GM18873 (cell line): ENCODE measurements around the gene CARTPT.

Experiments
- ATAC-seq: cut with Tn5 transposase; IDR thresholded peaks from one replicate; pipeline ENCODE4 v1.9.1; 2021; ENCODE audit warnings: mild to moderate bottlenecking, moderate library complexity, moderate number of reproducible peaks; ENCODE audit not compliant: unreplicated experiment, low FRiP score

The CARTPT gene

DNA sequence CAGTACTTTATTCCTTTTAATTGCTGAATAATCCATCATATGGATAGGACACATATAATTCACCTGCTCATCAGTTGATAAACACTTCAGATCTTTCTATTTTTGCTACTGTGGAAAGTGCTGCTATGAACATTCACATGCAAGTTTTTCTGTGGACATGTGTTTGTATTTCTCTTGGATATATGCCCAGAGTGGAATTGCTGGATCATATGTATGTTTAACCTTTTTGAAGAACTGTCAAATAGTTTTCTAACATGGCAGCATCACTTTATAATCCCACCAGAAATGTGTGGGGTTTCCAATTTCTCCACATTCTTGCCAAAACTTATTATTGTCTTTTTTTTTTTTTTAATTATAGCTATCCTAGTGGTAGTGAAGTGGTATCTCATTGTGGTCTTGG, 15.1 kb downstream of the CARTPT start:
- no peak for ATAC-seq

DNA sequence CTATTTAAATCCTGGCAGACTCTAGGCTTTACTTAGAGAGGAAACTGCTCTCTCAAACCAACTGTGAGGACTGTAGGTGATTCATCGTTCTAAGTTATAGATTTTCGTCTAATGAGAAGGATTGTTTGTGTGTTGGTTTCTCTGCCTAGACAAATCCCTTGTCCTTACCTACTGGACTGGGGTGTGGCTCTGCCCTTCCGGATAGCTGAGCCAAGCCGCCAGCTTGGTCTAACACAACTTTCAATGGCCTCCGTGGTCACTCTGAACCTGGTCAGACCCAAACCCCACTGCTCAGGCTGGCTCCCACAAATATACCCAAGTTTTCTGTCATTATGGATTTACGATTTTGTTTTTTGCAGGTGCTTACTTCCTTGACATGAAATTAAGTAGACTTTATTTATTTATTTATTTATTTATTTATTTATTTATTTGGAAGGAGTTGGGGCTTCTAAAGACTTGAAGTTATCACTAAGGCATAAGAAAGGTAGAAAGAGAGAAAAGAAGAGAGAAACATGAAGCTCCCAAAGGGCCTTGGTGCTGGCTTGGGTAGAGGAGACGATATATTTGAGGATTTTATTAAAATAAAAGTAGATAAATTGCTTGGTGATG, 19.0 kb downstream of the CARTPT start:
- no peak for ATAC-seq

DNA sequence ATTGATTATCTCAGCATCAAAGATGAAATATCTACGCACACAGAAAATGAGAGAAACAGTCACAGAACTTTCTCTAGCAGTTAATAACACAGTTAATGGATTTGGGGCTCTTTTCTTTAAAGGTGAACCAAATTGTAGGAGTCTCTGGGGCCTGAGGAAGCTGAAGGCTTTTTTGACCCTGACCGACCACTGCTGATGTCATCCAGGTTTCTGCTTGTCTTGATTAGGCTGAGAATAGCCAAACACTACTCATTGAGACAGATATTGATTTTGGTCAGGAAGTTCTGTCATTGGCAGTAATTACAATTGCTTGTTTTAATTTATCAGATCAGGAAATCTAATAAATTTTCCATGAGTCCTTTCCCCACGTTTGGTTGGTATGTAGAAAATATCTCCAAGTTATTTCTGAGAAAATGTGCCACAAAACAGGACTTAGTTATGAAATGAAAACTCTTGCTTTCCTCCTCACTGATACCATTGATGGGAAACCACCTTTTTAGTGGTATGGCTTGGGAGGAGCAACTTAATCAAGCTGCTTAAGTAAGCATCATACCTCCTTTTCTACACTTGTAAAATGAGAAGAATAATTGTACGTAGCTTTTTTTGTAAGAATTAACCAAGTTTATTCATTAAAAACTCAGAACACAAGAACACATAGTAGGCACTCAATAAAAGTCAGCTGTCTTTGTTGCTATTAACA, 19.7 kb downstream of the CARTPT start:
- no peak for ATAC-seq

DNA sequence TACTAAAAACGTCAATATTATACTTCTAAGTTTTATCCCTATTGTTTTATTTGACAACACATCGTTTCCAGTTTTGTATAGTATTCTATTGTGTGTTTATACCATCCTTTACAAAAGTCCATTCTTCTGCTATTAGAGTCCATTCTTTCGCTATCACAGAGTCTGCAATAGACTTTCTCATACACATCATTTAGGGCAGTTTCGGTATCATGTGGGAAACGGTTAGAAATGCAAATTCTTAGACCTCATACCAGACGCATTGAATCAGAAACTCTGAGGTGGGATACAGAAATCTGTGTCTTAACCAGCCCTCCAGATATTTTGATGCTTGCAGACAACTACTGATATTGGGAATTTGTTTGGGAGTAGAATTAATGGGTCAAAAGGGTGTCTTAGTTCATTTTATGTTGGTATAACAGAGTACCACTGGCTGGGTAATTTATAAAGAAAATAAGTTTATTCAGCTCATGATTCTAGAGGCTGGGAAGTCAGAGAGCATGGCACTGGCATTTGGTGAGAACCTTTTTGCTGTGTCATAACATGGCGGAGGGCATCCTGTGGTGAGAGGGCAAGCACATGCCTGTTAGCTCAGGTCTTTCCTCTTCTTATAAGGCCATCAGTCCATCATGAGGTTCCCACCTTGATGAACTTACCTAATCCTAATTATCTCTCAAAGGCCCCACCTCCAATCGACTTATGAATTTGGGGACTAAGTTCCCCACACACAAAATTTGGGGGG, 21.1 kb downstream of the CARTPT start:
- peak; percentile 98 for ATAC-seq

DNA sequence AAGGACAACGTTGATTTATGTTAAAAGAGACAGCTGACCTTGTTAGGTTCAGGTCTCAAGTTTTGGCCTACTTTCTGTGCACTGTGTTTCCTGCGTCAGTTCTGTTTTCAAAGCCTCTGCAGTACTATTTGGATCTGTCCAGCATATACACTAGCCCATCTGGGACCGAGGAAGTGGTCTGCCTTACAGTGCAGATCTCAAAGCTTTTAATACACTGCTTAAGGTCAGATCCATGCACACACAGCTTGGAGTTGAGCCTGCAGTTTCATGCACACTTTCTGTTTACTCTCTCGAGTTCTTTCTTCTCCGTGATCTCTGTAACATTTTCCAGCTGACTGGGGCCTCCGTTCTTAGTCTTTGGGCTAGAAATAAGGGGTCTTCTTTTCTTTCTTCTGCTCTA, 24.1 kb downstream of the CARTPT start:
- no peak for ATAC-seq

DNA sequence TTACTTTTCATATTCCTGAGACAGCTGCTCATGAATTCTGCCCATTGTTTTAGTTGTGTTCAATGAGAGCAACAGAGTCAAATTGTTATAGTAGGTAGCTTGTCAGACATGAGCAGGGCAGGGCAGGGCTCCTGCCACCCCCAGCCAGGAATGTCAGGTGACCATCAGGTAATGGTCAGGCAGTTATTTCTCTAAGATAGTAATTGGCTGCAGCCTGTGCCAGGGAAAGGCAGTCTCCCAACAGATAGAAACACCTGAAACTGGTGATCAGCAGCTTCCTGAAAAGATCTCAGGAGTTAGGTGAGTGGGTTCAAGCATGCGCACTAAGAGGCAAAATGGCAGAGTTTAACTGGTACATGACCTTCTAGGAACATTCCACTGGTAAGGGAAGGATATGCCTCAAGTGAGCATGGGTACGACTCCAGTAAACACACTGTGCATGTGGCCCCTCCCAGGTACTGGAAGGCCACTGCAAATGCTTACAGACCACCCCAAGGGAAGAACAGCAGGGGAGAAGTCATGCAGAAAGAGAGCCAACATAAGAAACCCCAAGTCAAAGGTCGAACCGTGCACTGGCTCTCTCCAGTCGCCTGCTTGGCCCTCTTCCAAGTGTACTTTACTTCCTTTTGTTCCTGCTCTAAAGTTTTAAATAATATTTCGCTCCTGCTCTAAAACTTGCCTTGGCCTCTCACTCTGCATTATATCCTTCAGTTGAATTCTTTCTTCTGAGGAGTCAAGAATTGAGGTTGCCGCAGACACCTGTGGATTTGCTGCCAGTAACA, 25.1 kb downstream of the CARTPT start:
- ATAC-seq = no peak

DNA sequence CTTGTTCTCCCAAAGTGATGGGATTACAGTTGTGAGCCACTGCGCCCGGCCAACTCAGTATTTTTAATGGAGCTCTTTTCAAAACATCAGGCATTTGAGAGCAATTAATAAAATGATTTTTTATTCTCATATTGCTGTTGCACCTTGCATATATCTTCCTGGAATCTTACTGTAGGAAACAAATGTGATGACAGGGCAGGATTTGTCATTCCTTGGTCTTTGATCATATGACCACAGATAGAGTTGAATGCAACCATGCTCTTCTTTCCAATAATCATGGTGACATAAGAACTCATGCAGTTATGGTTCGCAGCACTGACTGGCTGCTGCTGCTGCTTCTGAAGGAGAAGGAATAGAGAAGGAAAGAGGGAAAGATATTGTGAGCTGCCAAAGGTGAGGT, 28.1 kb downstream of the CARTPT start:
- no peak for ATAC-seq

DNA sequence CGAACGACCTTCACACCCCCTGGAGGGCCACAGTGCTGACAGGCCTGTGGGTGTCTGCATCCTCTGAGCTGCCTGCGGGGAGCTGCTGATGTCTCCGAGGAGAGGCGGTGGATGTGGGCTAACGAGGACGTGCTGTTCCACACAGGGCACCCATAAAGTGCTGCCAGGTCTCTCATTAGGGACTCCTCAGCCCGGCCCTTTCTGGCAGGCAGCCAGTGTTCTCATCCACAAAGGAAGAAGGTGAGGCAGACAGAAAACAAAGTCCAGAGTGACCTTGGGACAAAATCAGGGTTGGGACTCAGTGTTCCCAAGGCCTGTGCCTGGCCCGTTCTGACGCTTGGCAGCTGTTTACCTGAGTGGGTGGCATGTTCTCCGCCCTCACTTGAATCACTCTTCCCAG, 29.3 kb downstream of the CARTPT start:
- ATAC-seq = no peak

DNA sequence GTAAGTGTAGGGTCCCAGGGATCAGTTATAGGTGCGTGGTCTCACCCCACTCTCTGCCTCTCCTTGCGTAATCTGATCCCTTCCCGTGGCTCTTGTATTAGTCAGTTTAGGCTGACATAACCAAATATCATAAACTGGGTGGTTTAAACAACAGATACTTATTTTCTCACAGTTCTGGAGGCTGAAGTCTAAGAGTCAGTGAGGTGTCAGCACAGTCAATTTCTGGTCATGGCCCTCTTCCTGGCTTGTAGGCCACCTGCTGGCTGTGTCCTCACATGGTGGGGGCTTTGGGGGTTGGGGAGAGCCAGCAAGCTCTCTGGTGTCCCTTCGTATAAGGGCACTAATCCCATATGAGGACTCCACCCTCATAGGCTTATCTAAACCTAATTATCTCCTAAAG, 32.3 kb downstream of the CARTPT start:
- ATAC-seq = no peak

DNA sequence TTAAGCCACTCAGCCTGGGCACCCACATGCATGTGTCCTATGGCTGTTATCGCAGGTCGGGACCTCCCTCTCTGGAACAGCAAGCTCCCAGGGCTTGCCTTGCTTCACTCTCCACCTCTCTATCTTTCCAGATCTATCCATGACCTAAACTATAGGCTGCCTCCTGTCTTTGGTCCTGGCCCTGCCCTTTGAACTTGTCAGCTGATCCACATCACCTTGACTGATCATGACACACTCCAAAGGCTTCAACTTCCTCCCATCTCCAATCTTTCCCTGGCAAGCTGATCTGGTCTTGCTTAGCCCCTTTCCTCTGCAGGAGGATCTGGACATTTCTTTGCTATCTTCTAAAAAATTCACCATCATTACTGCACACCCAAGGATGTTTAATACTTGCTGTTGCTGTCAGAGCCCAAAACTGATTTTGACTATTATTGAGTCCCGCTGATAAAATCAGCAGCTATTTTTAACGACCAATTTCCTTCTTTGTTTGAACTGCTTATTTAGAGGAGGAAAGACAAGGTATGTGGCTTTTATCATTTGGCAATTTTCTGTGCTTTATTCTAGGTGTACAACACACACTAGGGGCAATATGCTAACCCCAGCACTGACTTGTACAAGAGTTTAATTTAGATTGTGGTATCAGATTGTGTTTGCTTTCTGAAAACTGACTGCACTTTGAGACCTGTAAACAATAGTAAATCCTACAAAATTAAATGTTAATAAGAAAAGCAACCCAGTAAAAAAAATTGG, 33.5 kb downstream of the CARTPT start:
- ATAC-seq = no peak

DNA sequence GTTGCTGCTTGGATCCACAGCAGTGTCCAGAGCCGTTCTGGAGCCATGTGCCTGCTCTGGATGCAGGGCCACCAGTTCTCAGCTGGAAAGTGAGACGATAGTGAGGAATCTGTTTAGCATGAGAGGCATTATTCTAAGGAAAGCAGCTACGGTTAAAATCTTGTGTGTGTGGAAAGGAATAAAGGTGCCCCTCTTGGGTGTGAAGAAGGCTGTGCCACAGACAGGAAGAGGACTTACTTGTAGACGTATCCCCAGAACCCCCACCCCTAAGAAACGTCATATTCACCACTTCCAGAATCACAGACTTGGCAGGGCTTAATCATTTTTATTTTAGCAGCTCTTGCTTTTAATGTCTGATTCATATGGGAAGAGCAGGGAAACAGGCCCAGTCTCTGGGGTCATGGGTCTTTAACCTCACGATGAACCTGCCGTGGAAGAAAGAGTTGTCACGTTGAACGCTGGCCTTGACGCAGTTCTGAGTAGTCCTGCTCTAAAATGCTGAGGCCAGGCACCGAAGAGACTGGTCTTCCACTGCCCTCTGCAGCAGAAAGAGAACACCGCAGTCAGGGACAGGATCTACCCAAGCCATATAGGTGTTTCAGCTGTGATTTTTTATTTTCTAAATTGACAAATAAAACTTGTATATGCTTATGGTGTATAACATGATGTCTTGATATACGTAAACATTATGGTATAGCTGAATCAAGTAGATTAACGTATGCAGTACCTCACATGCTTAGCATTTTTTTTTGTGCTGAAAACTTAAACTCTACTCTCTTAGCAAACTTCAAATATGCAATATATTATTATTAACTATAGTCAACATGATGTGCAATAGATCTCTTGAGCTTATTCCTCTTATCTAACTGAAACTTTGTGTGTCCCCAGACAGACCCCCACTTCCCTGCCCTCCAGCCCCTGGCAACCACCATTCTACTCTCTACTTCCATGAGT, 38.8 kb downstream of the CARTPT start:
- ATAC-seq = peak; percentile 58

DNA sequence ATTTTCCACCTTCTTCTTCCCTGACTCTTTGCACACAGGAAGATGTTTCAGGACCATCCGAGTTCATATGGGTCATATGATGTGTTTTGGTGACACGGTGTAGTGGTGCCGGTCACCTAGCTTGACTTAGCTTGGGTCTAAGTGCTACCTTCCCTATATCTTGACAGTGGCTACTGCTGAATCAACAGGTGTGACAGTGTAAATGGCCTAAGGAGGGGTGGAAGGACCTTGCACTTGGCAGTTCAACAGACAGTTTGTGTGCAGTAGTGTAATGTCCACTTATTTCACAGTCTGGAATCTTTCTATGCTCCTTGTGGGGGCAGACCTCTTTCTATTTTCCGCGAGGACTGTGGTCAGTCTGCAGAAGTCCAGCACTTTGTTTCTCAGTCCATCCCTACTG, 43.8 kb downstream of the CARTPT start:
- ATAC-seq = no peak

DNA sequence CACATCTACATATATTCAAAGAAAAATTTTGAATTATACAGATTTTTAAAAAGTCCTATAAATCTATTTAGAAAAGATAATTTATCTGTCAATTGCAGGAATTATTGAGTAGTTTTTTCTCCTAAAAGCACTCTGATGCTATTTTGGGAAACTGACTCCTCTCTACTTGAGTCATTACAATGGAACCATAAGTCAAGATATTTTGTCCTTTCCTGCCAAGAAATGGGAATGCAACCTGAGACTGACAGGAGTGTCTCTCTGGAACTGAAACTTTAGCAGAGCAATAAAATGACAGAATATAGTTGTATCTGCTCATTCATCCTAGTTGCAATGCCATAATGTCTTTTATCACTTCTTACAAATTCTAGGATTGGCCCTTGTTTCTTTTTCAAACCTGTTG, 48.6 kb downstream of the CARTPT start:
- no peak for ATAC-seq

DNA sequence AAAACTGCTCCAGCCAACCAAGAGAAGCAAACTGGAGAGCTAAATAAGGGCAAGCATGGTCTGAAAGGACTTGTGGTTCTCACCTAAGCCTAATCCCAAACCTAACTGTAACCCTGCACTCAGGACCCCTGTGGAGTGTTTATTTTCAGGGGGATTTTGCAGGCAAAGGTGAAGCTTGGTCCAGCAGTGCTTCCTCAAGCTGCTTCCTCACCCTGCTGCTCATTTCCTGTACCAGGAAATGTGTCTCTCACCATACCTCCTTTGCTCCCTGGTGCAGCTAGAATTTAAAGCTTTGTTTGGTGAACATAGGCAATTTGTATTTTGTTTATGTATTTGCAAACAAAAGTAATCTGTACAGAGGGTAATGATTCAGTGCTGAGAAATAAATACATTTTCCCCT, 50.2 kb downstream of the CARTPT start:
- ATAC-seq = no peak

DNA sequence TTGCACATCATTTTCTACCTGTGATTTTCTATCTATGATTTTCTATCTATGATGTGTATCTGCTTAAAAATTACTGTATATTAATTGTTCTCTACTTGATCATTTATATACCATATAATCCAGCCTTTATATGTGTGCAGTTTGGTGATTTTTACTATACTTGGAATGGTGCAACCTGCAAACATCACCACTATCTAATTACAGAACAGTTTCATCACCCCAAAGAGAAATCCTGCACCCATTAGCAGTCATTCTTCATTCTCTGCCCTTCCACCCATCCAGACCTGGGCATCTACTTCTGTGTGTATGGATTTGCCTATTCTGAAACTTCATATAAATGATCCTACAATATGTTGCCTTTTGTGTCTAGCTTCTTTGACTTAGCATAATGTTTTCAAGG, 51.3 kb downstream of the CARTPT start:
- no peak for ATAC-seq
